ENCODE results near the gene VBP1. TPM values are rescaled to one million over a fixed set of nuclear protein-coding genes. Genes with fewer than 3 reads are reported as not detected.

Gene VBP1
- total and polyA plus RNA-seq, 2 of the 8 experiments (the other 6 are each of a cell fraction or from before 2014, with no cell fraction given), result 21.6 to 56.0 TPM

- TF ChIP-seq, protein P1, sequence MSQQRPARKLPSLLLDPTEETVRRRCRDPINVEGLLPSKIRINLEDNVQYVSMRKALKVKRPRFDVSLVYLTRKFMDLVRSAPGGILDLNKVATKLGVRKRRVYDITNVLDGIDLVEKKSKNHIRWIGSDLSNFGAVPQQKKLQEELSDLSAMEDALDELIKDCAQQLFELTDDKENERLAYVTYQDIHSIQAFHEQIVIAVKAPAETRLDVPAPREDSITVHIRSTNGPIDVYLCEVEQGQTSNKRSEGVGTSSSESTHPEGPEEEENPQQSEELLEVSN (IDR thresholded peaks at IDR 0.05), result no peak
- no peak for TF ChIP-seq YY1 (IDR thresholded peaks at IDR 0.05; ENCODE audit: low read depth, low read length)
These were observed 30.5 kb downstream of the VBP1 start (continued) for GRCh38 chrX:155246748-155247147.

Data from H1 (cell line).